ENCODE measurements around the gene POLR2I.

DNA sequence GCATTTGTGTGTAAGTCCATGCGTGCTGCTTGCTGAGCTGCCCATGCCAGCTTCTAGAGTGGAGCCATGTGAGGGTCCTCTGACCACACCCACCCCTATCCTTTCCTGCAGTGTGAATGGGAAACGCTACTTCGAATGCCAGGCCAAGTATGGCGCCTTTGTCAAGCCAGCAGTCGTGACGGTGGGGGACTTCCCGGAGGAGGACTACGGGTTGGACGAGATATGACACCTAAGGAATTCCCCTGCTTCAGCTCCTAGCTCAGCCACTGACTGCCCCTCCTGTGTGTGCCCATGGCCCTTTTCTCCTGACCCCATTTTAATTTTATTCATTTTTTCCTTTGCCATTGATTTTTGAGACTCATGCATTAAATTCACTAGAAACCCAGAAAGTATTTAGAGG lies 10.9 kb upstream of the POLR2I start:
- TF ChIP-seq, protein P1, sequence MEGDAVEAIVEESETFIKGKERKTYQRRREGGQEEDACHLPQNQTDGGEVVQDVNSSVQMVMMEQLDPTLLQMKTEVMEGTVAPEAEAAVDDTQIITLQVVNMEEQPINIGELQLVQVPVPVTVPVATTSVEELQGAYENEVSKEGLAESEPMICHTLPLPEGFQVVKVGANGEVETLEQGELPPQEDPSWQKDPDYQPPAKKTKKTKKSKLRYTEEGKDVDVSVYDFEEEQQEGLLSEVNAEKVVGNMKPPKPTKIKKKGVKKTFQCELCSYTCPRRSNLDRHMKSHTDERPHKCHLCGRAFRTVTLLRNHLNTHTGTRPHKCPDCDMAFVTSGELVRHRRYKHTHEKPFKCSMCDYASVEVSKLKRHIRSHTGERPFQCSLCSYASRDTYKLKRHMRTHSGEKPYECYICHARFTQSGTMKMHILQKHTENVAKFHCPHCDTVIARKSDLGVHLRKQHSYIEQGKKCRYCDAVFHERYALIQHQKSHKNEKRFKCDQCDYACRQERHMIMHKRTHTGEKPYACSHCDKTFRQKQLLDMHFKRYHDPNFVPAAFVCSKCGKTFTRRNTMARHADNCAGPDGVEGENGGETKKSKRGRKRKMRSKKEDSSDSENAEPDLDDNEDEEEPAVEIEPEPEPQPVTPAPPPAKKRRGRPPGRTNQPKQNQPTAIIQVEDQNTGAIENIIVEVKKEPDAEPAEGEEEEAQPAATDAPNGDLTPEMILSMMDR (IDR thresholded peaks at IDR 0.05) = no peak
- no peak for TF ChIP-seq POLR2A (IDR thresholded peaks at IDR 0.05; ENCODE audit: low read depth)
